Esophagus squamous epithelium (tissue), 5 donors: ENCODE results near the gene ITGB5. TPM values are rescaled to one million over a fixed set of nuclear protein-coding genes. Genes with fewer than 3 reads are reported as not detected.

Source experiments
- DNase-seq: peaks from one replicate; lab custom pipeline; 2025; lab: John Stamatoyannopoulos, UW
- H3K27ac ChIP-seq, 4 donors: fragments of 200-600 bp; sonication (generic); one replicate each; pipeline ENCODE4 v1.5.1; 2016 to 2019; ENCODE audit warnings: mild to moderate bottlenecking in 1 of 4
- H3K27me3 ChIP-seq, 4 donors: fragments of 200-600 bp; sonication (generic); 1 replicate in 3 of 4; 2 replicates in 1 of 4; pipeline versions ENCODE4 v1.5.1 to v1.6.0; 2017 to 2021; ENCODE audit warnings: antibody characterized with exemption in 1 of 4
- H3K36me3 ChIP-seq, 3 donors: fragments of 200-600 bp; sonication (generic); one replicate each; pipeline ENCODE4 v1.5.1; 2016 to 2019
- H3K4me1 ChIP-seq, 3 donors: fragments of 200-600 bp; sonication (generic); one replicate each; pipeline ENCODE4 v1.5.1; 2017 to 2019
- H3K4me3 ChIP-seq, 4 donors: fragments of 200-600 bp; sonication (generic); 1 replicate in 3 of 4; 2 replicates in 1 of 4; pipeline ENCODE4 v1.5.1; 2016 to 2019; ENCODE audit warnings: mild to moderate bottlenecking in 2 of 4, moderate library complexity in 1 of 4
- H3K9me3 ChIP-seq, 3 donors: fragments of 200-600 bp; sonication (generic); one replicate each; pipeline ENCODE4 v1.5.1; 2016 to 2019
- POLR2A ChIP-seq, 4 donors: fragments of 450-650 bp; IDR thresholded peaks; one replicate each; pipeline ENCODE4 v1.6.1; 2017; ENCODE audit warnings: antibody characterized with exemption in 4 of 4, mild to moderate bottlenecking in 4 of 4, moderate library complexity in 3 of 4
- WGBS, 2 donors: methylation state at CpG; one replicate each; pipeline ENCODE4 v1.1.5; 2018; 5-methylcytosine and 5-hydroxymethylcytosine counted together
- intact Hi-C: fragments of 100-400 bp; cut with DNase I; formaldehyde crosslinking; loops from one replicate; pipeline ENCODE4 v1.15.0; 2022
- total RNA-seq, 4 donors: library from RNA; depleted of rRNA; stranded (reverse); fragments of >200 nt; gene quantifications; one replicate each; pipeline ENCODE4 v1.1.0, GENCODE V29; 2016
- TF ChIP-seq, protein P1 (sequence below), 6 experiments: fragments of 450-650 bp in 4 of 6; fragments of 200-600 bp in 2 of 6; sonication (generic) in 2 of 6; IDR thresholded peaks; one replicate each; pipeline ENCODE4 v1.5.1; 2016 to 2019; ENCODE audit warnings: antibody characterized with exemption in 6 of 6, mild to moderate bottlenecking in 4 of 6, moderate library complexity in 4 of 6
- donor health status: DM: yes; HTN: yes; CAD: no.

Gene ITGB5
- total RNA-seq, 4 donors from 2014 or later, result 68.4 to 114 (median 79.7) TPM

DNA sequence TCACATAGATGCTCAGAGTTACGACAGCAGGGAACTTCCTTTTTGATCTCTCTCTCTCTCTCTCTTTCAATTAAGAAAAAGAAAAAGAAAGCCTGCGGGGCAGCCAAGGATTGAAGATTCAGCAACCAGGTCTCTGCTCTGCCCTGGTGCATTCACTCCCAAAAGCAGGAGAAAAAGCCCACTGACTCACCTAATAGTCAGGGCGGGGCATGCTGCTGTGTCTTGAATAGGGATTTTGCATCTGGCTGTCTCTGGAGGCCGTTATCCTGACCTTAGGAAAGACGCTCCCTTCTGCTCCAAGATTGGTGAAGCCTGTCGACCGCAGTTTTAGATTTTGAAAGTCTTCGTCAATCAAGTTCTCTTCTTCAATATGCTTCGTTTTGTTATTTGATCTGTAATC is 20.8 kb upstream of the ITGB5 start:
- intact Hi-C loops, result no loop called here
- TF ChIP-seq, protein P1, sequence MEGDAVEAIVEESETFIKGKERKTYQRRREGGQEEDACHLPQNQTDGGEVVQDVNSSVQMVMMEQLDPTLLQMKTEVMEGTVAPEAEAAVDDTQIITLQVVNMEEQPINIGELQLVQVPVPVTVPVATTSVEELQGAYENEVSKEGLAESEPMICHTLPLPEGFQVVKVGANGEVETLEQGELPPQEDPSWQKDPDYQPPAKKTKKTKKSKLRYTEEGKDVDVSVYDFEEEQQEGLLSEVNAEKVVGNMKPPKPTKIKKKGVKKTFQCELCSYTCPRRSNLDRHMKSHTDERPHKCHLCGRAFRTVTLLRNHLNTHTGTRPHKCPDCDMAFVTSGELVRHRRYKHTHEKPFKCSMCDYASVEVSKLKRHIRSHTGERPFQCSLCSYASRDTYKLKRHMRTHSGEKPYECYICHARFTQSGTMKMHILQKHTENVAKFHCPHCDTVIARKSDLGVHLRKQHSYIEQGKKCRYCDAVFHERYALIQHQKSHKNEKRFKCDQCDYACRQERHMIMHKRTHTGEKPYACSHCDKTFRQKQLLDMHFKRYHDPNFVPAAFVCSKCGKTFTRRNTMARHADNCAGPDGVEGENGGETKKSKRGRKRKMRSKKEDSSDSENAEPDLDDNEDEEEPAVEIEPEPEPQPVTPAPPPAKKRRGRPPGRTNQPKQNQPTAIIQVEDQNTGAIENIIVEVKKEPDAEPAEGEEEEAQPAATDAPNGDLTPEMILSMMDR (IDR thresholded peaks at IDR 0.05), result no peak
- no peak for TF ChIP-seq POLR2A (IDR thresholded peaks at IDR 0.05)
- 72 to 78% methylated on average over 9 of the region's 9 CpGs for WGBS, 2 donors
- DNase-seq, result no peak
- no peaks in the 10 kb centered on the region for H3K36me3 ChIP-seq
- H3K9me3 ChIP-seq, result no peaks in the 10 kb centered on the region
- no peak overlapping the region for H3K4me3 ChIP-seq
- peaks cover 0 to 7% (median 0%) of the 10 kb centered on the region in 4 donors for H3K27me3 ChIP-seq
- no peaks in the 10 kb centered on the region for H3K4me1 ChIP-seq
- no peak overlapping the region for H3K27ac ChIP-seq

DNA sequence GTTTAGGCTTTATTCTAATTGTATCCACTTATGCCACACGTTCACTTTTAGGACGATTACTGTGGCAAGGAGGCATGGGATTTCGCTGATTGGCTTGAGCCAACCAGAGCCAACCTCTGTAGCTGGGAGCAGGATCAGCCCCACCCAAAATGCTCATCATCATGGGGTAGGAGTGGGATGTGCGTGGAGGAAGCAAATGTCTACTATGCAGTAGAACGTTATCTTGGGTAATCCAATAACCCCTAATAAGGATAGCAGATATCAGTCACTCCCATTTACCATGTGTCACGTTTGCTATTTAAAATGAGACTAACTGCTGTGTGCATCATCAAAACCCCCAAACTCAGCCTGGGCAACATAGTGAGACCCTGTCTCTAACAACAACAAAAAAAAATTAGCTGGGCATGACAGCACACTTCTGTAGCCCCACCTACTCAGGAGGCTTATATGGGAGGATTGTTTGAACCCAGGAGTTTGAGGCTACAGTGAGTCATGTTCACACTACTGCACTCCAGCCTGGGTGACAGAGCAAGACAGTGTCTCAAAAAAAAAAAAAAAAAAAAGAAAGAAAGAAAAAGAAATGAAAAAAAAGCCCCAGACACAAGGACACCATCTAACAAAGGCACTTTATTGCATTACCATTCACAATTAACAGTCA is 17.8 kb upstream of the ITGB5 start:
- DNase-seq, result no peak
- Histone ChIP-seq H3K27me3 (no peaks in the 10 kb centered on the region), H3K36me3 (no peaks in the 10 kb centered on the region), H3K27ac (no peak overlapping the region), H3K4me3 (no peak overlapping the region), H3K4me1 (peaks cover 0 to 24% (median 4%) of the 10 kb centered on the region in 3 donors), H3K9me3 (no peaks in the 10 kb centered on the region)
- intact Hi-C loops, result loop anchor here (5.0 kb wide), 2 partner anchors 128 to 143 kb away; no protein-coding TSS in a partner anchor
- TF ChIP-seq, protein P1 (IDR thresholded peaks at IDR 0.05), result no peak
- no peak for TF ChIP-seq POLR2A (IDR thresholded peaks at IDR 0.05)
- 76% methylated on average over 6 of the region's 6 CpGs for WGBS, 2 donors

GRCh38 chr3:124903896-124904834 is 17.0 kb upstream of the ITGB5 start:
- H3K4me1 ChIP-seq, result peaks cover 0 to 26% (median 4%) of the 10 kb centered on the region in 3 donors
- intact Hi-C loops, result loop anchor here (5.0 kb wide), 2 partner anchors 127 to 142 kb away; no protein-coding TSS in a partner anchor
- H3K27ac ChIP-seq, result no peak overlapping the region
- H3K27me3 ChIP-seq, result no peaks in the 10 kb centered on the region
- TF ChIP-seq POLR2A (IDR thresholded peaks at IDR 0.05), result no peak
- TF ChIP-seq, protein P1 (IDR thresholded peaks at IDR 0.05), result no peak
- WGBS, 2 donors, result 65 to 79% methylated on average over 1 of the region's 1 CpG
- no peaks in the 10 kb centered on the region for H3K9me3 ChIP-seq
- H3K4me3 ChIP-seq, result no peak overlapping the region
- no peaks in the 10 kb centered on the region for H3K36me3 ChIP-seq
- DNase-seq, result no peak

GRCh38 chr3:124896824-124897526 is 9.8 kb upstream of the ITGB5 start:
- H3K4me1 ChIP-seq, result peaks cover 0 to 50% (median 15%) of the 10 kb centered on the region in 3 donors
- H3K27ac ChIP-seq, result no peak overlapping the region
- no peak for DNase-seq
- H3K36me3 ChIP-seq, result no peaks in the 10 kb centered on the region
- intact Hi-C loops, result no loop called here
- no peaks in the 10 kb centered on the region for H3K9me3 ChIP-seq
- H3K27me3 ChIP-seq, result no peaks in the 10 kb centered on the region
- H3K4me3 ChIP-seq, result no peak overlapping the region
- 95% methylated on average over 1 of the region's 1 CpG for WGBS, 2 donors
- TF ChIP-seq, protein P1 (IDR thresholded peaks at IDR 0.05), result no peak
- TF ChIP-seq POLR2A (IDR thresholded peaks at IDR 0.05), result no peak
